C1 segment of cervical spinal cord (tissue), 14 donors: ENCODE measurements around the gene NDUFB6.
"Not testable (repeated sequence)": the region's sequence is repeated elsewhere in the genome, so short reads cannot be mapped to it uniquely, and the experiment has no call there.

Source experiments
- DNase-seq, 14 donors: peaks; one replicate each; lab custom pipeline; 2025; lab: John Stamatoyannopoulos, UW

NDUFB6 gene

DNA sequence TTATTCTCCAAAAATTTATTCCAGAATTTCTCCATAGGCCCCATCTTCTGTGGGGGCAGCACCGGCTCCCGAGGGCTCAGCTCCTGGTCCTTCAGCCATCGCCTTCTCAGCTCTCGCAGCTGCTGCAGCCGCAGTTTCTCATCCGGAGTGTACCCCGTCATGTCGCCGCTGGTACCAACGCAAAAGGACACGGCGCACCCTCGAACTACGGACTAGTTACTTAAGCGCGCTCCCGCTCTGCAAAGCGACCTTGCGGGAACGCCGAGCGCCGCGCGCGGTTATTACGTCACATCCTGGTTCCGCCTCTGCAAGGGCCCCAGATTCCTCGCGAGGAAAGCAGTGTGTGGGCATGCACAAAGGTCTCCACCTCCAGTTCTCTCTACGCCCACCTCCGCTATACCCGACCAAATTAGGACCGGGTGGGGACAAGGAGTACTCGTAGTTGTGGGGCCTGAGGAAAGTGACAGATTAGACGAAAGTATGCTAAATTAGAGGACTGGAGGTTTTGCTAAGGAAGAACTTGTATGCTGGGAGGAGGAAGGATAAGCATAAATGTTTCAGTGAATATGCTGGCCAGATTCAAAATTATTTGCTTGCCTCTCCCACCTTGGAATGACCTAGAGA, at the start of gene NDUFB6:
Gene NDUFB6 (minus strand): TSS at position 260 of the 624 bp plus-strand sequence. CDS start 99 bp downstream, at position 161.
- peak; percentile 42 to 92 (median 86) for DNase-seq

DNA sequence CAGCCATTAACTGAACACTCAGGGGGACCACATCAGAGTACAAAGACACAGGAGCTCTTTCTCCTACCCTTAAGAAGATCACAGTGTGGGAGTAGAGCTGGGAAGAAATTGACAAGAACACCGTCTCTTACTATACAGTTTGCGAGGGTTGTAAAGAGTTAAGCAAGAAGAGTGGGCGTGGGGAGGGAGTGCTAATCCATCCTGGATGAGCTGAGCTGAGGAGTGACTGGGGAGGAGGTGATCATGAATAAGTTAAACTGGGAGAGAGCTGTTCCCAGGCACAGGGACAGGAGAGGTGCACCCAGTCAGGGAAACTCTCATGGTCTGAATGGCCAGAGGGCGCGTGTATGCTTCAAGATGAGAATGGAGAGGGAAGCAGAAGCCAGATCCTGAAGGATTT, 45.3 kb upstream of the NDUFB6 start:
- DNase-seq = no peak

DNA sequence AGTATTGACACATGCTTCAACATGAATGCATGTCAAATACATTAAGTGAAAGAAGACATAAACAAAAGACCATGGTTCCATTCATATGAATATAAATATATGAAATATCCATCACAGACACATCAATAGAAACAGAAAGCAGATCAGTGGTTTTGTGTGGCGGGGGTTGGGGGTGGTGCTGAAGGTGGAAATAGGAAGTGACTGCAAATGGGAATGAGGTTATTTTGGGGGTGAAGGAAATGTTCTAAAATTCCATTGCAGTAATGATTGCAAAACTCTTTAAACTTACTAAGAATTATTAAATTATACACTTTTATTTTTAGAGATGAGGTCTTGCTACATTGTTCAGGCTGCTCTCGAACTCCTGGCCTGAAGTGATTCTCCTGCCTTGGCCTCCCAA, 33.9 kb upstream of the NDUFB6 start:
- DNase-seq = no peak

DNA sequence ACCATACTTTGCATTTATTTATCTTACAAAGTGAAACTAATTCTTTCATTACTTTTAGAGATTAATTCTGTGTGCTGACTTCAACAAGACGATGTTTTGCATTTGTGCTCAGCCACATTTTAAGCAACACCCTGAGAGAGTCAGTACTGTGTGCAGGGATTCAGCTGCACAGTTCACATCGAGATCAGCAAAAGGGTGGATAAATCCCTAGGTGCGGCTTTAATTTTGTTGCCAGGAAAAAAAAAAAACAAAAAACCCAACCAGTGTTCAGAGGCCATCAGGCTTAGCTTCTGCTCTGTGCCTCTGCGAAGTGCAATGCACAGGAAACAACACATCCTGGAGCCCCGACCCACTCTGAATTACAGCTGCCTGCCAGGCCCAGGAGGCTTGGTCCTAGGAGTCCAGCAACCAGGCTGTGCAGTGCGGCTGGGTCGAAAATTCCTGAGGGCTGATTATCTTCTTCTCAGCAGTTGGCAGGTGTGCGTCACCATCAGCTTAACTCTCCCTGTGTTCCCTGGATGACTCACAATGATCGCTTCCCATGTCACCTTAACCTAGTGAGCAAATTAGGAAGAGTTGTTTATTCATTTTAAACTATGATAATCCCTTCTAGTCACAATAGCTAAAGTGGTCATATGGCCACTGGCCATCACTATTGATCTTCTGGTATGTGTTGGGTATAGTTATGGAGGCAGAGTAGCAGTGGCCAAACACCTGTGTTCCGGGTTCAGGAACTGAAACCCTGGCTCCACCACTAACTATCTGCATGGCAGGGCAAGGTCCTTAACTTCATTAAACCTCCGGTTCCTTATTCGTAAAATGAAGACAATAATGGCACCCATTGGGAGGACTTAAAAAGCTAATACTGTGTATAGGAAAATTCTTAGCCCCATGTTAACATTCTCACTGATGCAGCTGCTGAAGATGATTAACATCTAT, 31.2 kb upstream of the NDUFB6 start:
- DNase-seq = no peak

DNA sequence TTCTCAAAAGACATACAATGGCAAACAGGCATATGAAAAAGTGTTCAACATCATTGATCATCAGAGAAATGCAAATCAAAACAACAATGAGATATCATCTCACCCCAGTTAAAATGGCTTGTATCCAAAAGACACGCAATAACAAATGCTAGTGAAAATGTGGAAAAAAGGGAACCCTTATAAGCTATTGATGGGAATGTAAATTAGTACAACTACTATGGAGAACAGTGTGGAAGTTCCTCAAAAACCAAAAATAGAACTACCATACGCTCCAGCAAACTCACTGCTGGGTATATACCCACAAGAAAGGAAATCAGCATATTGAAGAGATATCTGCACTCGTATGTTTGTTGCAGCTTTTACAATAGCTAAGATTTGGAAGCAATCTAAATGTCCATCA, 26.1 kb upstream of the NDUFB6 start:
- DNase-seq = not testable (repeated sequence)

DNA sequence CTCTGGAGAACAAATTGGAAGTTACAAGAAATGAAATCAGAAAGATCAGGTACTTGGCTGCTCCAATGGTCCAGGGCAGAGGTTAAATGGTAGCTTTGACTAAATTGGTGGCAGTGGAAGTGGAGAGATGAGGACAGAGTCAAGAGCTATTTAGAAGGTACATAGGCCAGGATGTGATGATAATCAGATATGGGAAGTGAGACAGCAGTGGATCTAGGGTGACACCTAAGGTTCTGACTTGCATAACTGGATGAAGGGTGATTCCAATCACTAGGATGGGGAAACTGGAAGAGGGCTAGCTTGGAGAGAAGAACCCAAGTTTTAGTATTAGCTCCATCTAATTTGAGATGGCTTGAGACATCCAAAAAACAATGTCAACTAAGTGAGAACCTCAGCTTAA, 24.0 kb upstream of the NDUFB6 start:
- no peak for DNase-seq

DNA sequence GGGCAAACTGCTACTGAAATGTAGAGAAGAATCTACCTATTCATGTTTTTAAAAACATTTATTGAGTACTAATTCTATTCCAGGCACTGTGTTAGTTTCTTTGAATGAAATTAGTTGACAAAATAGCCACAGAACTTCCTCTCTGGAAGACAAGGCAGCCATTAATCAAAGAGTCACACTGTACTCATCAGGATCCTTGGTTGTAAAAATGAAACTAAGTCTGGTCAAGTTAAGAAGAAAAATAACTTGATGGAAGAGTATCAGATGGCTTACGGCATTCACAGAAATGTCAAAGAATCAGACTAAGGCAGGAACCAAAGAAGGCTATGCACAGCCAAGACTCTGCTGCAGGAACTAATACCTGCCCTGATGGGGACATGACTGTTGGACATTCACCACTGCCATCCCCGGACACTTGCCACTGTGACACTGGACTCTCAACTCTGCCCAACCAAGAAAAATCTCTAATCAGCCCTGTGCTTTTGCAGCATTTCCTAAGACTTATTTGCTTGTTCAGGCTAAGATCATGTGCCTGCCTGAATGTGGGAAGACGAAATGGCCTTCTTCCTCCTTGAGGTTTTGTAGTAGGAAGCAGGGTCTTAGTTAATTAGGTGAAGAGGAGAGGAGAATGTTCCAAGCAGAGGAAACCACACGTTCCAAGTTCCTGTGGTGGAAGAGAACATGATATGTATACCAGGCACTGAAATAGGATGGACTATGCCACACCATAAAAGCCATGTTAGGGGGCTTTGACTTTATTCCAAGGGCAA, 23.3 kb upstream of the NDUFB6 start:
- DNase-seq = no peak

DNA sequence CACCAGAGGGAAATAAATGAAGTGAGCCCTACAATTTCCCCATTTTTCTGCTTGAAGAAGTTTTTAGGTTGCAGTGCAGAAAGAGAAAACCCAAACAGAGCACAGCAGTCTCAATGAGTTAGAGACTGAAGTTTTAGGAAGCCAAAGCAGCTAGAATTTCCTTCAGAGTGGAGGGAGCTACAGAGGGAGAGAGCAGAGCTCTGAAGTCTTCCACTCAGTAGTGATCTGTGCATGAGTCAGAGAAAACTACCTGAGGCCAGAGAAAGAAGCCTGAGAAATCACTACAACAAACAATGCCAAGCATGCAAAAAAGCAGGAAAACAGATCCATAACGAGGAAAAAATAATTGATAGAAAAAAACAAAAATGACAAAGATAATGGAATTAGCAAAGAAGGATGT, 17.9 kb upstream of the NDUFB6 start:
- no peak for DNase-seq

DNA sequence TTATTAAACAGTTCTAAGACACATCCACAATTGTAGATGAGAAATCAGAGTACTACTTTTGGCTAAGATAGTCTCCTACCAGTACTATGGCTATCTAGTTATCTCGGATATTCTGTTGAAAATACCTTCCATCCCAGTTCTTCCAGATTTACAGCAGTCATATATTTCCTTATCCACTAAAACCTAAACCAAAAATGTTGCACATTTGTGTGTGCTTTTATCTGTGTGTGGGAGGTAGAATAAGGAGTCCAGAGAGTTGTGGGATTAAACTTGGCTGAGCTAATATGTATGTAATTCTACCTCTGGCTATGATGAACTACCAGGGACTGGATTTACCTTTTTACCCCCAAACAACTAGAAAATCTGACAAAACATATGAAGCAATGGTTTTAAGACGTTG, 17.5 kb upstream of the NDUFB6 start:
- DNase-seq = no peak

DNA sequence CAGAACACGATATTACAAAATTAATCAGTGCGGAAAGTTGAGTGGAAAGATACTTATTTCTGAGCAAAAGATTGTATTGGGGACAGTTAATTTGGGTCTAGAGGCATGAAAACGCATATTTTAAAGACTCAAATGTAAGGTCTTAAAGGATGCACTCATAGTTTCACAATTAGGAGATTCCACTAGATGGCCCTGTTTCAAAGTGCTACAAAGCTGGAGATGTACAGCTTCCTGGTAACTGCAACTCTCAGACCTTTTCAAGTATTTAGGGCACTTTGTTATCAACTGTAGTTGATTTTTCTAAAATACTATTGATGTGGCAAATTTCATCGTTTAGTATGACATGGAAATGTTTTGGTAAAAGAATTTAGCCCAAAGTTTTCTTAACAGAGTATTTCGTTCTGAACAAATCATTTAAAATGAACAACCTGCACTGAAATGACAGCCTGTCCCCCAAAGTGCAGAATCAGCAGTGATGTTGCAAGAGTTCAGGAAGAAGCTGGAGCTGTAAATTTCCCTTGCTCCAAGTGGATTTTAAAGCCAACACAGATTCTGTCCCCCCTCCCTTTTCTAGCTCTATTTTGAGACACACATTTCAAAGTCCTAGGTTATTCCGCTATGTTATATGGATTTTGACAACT, 16.2 kb upstream of the NDUFB6 start:
- no peak for DNase-seq

DNA sequence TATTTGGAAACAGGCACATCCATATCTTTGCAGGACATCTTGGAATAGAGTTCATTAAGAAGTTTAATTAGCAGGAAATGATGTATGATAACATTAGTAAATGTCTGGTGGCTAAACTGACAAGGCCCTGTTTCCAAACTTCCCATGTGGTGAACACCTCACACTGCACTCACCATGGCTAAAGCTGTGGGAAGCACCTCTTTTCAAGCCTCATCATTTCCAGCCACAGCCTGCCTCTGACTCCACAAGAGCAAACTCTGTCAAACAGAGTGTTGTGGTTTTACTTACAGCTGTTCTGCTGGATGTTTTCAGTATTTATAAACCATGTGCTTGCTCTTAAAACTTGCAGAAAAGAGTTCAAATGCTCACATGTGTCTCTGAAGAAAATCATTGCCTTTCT, 14.9 kb upstream of the NDUFB6 start:
- DNase-seq = no peak

DNA sequence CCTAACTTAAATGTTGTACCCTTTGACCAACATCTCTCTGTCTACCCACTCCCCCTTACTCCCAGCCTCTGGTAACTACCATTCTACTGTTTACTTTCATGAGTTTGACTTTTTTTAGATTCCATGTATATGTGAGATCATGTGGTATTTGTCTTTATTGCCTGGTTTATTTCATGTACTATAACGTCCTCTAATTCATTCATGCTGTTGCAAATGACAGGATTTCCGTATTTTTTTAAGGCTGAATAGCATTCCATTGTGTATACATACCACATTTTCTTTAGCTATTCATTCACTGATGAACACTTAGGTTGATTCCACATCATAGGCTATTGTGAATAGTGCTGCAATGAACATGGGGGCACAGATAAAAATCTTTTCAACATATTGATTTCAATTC, 11.8 kb upstream of the NDUFB6 start:
- DNase-seq = no peak

DNA sequence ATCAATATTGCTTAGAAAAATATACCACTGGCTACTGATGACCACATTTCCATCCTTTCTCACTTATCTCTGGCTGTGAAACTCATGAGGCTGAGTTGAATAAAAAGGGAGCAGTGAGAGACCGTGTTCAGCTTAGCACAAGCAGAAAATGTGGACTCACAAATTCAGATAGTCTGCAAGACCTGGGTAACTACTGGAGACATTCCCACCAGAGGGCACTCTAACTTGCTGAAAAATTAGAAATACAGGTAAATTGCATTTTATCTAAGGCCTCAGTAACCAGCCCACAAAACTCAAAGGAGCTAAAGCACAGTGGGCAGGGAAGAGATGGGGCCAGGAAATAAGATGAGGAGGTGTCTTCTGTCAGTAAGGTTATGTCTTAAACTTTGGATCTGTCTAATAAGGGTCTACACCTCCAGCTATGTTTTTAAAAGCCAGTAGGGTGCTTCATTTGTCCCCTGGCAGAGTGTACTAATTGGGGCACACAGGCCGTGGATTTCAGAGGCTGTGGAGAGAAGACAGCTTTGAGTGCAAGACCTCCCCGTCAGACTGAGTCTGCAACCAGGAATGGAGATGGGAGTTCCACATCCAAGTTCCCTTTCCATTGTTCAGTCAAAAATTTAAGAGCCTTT, 8.7 kb upstream of the NDUFB6 start:
- DNase-seq = peak in 1 of 14 donors; percentile 3

DNA sequence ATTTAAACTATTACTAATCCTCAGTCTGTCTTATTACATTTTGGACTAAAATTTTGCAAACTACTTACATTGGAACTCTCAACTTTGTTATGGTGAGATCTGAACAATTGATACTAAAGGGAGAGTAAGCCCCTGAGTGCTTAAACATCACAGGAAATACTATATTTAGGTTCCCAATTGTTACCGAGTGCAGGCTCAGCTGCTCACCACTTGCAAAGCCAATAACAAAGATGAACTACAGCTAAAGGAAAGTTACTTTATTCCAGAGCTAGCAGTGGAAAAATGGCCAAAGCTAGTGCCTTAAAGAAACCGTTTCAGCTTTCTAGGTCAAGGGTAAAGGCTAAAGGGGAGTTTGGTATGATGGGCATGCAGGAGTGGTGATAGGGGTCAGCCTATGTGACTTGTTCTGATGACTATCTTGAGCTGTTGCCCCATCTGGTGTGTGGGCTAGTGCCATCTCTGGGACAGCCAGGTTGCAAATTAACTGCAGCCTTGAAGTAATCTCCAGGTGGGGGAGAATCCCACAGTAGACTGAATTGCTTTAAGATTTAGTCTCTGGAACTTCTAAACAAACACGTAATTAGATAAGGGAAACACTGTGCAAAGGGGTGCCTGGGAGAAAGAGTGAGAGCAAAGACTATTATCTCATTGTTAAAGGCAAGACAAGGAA, 7.8 kb upstream of the NDUFB6 start:
- no peak for DNase-seq

DNA sequence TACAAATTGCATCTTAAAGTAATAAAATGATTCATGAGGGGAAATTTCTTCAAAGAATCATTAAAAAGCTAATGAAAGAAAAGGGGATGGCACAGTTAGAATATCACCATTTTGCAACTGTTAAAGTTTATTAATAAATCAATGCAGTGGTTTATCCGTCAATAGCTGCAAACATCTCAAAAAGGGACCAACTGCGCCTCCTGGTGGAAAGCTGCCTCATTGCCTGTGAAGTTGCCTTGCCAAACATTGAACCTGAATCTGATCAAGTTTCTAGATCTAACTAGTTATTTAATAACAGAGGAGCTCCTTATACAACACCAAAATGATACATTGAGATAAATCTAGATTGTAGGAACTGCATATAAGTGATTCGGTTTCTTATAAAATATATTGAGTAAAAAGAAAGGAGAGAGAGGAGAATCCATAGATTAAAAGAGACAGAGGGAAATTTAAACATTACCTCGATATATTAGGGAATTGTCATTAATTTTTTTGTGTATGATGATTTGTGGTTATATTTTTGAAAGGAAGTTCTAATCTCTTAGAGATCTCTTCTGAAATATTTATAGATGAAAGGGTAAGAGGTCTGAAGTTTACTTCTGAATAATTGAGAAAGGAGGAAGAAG, 6.9 kb upstream of the NDUFB6 start:
- peak in 8 of 14 donors; percentile 2 to 30 (median 18) for DNase-seq

DNA sequence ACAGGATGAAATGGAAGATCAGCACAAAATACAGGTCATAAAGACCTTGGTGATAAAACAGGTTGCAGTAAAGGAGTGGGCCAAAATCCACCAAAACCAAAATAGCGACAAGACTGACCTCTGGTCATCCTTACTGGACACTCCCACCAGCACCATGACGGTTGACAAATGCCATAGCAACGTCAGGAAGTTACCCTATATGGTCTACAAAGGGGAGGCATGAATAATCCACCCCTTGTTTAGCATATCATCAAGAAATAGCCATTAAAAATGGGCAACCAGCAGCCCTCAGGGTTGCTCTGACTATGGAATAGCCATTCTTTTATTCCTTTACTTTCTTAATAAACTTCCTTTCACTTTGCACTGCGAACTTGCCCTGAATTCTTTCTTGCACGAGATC, 6.0 kb upstream of the NDUFB6 start:
- DNase-seq = no peak

DNA sequence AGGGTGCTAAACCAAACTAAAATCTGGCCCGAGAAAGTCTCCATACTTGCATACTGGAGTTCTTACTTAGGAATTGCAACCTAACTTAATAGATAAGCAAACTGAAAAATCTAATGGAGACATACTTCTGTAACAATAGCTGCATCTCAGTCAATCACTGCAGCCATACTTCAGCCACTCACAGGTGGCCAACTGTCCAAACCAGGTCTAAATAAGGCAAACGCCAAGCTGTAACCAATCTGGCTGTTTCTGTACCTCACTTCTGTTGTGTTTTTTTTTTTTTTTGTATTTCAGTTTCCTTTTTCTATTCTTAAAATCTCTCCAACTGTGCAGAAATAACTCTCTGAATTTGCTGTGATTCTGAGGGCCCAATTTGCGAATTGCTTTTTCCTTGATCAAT, 4.4 kb upstream of the NDUFB6 start:
- DNase-seq = no peak

DNA sequence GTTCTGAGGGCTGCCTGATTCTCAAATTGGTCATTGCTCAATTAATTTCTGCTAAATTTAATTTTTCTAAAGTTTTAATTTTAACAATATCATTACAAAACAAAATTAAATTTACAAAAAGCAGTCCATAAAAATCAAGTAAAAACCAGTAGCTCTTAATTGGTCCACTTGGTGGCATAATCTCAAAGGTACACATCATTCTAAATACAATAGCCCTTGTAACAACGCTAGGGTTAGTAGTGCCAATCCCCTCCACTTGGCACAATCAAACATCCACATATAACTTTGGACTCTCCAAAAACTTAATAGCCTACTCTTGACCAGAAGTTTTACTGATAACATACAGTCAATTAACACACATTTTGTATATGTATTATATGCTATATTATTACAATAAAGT, 1.9 kb upstream of the NDUFB6 start:
- DNase-seq = no peak

DNA sequence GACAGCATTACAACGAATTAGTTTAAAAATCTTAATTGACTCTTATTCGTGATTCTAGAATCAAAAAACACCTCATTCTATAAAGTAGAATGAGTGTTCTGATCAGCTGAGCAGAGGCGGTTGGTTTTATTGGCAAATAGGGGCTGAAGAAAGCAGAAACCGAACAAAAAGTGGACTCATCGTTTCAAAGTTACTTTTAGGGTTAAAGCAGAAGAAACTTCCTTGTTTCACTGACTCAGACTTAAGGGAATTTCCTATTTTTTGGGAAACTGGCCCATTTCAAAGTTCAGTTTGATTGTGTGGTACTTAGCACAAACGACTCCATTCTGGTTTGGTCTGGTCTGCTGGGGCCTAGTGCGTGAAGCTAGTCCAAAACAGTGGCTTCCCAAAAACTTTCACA, 862 bp upstream of the NDUFB6 start:
- no peak for DNase-seq
